ENCODE results near the gene SPANXN4. TPM values are rescaled to one million over a fixed set of nuclear protein-coding genes. Genes with fewer than 3 reads are reported as not detected.

SPANXN4 gene, protein sequence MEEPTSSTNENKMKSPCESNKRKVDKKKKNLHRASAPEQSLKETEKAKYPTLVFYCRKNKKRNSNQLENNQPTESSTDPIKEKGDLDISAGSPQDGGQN
- total RNA-seq (2014; rRNA removed; shearing (Covaris generic); ENCODE audit: low replicate concordance) = not detected in 2 replicates

DNA sequence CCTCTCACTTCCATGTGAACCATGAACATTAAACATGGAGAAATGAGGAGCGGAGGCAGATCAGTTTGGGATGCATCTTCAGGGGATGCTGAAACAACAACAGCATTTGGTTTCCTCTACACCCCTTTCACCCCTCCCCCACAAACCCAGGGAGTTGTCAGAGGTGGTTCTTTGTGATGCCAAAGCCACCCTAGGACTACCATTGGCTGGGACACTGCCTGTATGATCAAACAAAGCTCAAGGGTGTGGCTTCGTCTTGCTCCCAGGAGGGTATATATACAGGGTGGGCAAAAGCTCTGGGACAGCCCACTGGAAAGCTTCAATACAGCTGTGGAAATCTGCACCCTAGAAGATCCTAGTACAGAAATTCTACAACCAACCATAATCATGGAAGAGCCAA, at the start of gene SPANXN4:
Gene SPANXN4 (plus strand): TSS at position 301 of the 400 bp plus-strand sequence. CDS start 87 bp downstream, at position 388.
- H3K4me3 ChIP-seq = no peak within 1 kb of the TSS
- H3K27me3 ChIP-seq = no peaks in the 10 kb centered on the region
- H3K9me3 ChIP-seq = no peaks in the 10 kb centered on the region
- no peaks in the 10 kb centered on the region for H3K36me3 ChIP-seq
- no peak for DNase-seq

DNA sequence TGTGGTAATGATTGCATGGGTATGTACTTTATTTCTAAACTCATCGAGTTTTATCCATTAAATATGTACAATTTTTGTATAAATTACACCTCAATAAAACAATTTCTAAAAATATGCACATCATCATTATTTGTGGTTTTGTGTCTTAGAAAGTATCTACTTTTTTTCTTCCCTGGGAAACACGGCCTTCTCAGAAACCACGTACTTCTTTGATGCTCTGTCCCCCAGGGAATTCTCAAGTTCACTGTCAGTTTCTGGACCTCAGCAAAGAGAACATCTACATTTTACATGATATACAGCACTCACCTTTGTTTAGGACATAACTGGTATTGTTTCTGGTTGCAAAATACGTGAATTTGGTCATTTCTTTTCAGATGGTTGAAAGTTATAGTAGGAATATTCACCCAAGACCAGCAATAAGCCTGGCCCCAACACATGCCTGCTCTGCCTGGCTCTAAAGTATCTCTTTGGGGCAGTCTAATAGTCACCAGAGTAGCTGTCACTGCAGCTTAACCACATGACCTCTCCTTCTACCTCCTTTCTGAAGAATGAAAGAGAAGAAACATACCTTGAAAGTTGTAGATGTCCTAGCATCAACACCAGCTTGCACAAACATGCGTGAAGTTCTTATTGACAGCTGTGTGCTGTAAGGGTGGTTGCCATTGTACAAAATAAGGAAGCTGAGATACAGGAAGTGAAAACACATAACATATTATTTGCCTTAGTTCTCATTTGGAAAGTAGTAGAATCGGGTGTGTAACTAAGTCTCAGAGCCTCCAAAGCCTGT, 48.4 kb upstream of the SPANXN4 start:
- Histone ChIP-seq H3K4me3 (no peak overlapping the region), H3K36me3 (no peaks in the 10 kb centered on the region), H3K27me3 (no peaks in the 10 kb centered on the region), H3K9me3 (no peaks in the 10 kb centered on the region)
- DNase-seq = no peak

DNA sequence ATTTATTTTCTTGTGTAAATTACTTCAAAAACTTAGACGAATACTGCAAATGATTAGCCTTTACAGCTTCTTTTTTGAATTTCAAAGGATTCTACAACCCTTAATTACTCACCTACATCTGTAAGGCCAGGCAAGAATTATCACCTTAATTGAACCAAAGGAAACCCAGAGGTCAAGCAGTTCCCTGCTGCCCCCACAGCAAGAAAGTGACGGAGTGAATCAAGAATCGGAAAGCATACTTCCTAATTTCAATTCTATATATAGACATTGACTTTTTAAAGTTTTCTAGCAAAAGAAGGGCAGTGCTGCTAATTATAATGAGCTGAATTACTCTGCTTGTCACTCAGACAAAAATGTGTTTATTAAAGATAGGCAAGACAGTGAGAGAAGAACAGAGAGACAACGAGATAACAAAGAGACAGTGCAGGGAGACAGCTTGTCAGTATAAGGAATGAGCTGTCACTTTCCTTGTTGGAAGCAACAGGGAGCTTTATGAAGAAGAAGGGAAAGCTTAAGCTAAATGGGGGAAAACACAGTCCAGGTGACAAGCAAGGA, 47.5 kb upstream of the SPANXN4 start:
- H3K4me3 ChIP-seq = no peak overlapping the region
- no peaks in the 10 kb centered on the region for H3K27me3 ChIP-seq
- H3K9me3 ChIP-seq = no peaks in the 10 kb centered on the region
- no peak for DNase-seq
- H3K36me3 ChIP-seq = no peaks in the 10 kb centered on the region

DNA sequence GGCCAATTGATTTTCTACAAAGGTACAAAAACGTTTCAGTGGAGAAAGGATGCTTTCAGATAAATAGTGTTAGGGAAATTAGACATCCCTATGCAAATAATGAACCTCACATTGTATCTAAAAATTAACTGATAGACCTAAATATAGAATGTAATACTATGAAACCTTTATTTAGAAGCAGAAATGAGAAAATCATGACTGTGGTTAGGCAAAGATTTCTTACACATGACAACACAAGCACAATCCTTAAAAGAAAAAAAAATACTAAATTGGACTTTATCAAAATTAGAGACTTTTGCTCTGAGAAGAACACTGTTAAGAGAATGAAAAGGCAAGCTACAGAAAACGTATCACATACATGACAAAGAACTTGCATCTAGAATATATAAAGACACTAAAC, 43.0 kb upstream of the SPANXN4 start:
- Histone ChIP-seq H3K36me3 (no peaks in the 10 kb centered on the region), H3K9me3 (no peaks in the 10 kb centered on the region), H3K27me3 (no peaks in the 10 kb centered on the region), H3K4me3 (no peak overlapping the region)
- no peak for DNase-seq

DNA sequence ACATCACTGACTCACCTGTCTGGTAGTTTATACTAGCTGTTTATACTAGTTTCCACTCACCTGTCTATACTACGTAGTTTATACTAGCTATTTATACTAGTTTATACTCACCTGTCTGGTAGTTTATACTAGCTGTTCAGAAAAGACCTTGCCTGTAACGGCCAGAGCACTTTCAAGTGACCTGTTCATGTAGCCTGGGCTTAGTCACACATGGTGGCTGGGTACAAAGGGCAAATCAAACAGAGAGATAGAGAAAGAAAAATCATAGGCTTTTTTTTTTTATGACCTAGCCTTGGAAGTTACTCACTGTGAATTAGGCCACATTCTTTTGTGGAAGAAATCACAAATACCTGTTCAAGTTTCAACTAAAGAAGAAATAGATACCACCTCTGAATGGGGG, 30.7 kb upstream of the SPANXN4 start:
- no peaks in the 10 kb centered on the region for H3K36me3 ChIP-seq
- H3K9me3 ChIP-seq = no peaks in the 10 kb centered on the region
- DNase-seq = no peak
- no peaks in the 10 kb centered on the region for H3K27me3 ChIP-seq
- no peak overlapping the region for H3K4me3 ChIP-seq

DNA sequence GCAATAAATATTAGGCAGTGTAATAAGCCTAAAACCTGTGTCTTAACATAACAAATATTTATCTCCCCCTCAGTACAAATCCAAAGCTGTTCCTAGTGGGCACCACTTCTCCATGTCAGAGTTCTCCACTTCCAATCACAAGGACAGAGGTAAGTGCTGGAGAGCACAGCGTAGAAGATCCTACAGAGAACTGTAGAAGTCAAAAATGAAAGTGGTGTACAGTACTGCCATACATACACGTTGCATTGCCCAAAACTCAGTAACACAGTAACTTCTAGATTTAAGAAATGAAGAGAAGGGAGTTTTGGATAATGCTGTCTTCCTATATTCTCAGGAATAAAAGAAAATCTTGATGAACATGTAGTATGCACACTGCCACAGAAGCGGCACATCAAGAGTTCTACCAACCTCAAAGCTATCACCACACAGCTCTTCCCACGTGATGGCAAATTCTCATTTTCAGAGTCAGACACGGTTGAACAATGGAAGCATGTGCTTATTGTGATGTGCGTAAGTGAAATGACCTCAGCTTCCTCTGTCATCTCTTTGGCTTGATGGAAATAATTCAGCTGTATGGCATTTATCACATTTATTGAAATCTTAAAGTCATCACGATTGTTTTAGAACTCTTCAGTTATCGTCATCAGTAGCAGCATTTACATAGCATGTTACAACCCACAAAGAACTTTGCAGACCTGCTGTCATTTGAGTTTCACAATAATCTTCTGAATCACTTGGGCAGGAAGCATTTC, 27.1 kb upstream of the SPANXN4 start:
- H3K4me3 ChIP-seq = peak overlapping the region; percentile 24
- no peak for DNase-seq
- no peaks in the 10 kb centered on the region for H3K36me3 ChIP-seq
- no peaks in the 10 kb centered on the region for H3K9me3 ChIP-seq
- H3K27me3 ChIP-seq = no peaks in the 10 kb centered on the region

DNA sequence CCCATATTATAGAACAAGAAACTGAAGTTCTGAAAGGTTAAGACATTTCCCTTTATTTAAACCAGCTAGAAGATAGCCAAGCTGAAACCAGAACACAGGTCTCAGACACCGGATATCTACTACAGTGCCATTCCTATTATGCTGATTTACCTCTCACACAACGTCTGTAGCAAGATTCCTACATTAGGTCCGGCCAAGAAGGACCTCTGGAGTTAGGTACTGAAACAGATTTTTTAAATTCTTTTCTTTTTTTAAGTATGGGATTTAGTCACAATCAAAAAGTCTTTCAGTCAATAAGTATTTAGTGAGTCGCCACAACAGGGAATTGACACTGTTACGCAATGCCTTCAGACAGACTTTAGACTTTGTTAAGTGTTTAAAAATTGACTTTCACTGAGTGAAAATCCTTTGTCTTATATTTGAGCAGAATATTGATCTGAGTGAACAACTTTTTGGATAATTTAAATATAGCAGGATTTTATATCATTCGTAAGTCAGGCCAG, 26.5 kb upstream of the SPANXN4 start:
- H3K9me3 ChIP-seq = no peaks in the 10 kb centered on the region
- DNase-seq = no peak
- no peaks in the 10 kb centered on the region for H3K36me3 ChIP-seq
- no peak overlapping the region for H3K4me3 ChIP-seq
- no peaks in the 10 kb centered on the region for H3K27me3 ChIP-seq

DNA sequence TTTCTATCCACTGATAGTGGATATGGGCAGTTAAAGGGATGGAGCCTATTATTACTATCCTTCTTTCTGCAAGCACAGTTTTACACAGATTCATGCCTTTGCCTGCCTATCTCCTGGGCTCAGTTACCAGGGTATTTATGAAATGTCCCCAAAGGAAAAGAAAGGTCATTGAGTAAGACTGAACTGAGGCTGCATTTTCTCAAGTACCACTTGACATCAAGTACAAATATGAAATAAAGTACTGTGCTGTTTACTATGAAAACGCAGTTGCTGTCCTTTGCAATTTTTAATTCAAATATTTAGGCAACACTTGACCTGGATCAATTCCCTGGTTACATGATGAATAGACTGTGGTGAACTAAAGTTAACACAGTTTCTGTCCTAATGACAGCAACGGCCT, 23.5 kb upstream of the SPANXN4 start:
- Histone ChIP-seq H3K36me3 (no peaks in the 10 kb centered on the region), H3K27me3 (no peaks in the 10 kb centered on the region), H3K4me3 (no peak overlapping the region), H3K9me3 (no peaks in the 10 kb centered on the region)
- no peak for DNase-seq

DNA sequence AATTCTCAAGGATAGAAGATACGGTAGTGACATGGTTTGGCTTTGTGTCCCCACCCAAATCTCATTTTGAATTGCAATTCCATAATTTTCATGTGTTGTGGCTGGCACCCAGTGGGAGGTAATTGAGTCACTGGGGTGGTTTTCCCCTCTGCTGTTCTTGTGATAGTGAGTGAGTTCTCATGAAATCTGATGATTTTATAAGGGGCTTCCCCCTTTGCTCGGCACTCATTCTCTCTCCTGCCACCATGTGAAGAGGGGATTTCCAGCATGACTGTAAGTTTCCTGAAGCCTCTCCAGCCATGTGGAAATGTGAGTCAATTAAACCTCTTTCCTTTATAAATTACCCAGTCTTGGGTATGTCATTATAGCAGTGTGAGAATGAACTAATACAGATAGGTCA, 8.5 kb upstream of the SPANXN4 start:
- Histone ChIP-seq H3K4me3 (no peak overlapping the region), H3K9me3 (no peaks in the 10 kb centered on the region), H3K36me3 (no peaks in the 10 kb centered on the region), H3K27me3 (no peaks in the 10 kb centered on the region)
- no peak for DNase-seq

DNA sequence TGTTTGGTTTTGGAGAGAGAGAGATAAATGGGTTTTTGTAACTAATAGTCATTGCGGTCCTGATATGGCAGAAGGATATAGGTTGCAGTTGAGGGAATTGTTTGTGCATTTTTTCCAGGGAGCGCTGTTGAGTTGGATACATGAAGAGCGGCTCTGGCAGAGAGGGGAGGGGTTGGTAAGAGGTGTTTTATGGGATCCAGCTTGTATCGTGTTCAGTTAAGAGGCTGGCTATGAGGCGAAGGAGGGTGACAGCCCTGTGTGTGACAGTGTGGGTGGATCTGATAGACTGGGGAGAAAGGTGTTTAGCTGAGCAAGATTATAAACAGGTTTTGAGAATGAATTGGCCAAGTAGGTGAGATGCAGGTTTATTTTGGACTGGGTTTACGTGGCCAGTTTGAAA, 1.5 kb downstream of the SPANXN4 start:
- no peaks in the 10 kb centered on the region for H3K36me3 ChIP-seq
- DNase-seq = no peak
- no peaks in the 10 kb centered on the region for H3K9me3 ChIP-seq
- no peaks in the 10 kb centered on the region for H3K27me3 ChIP-seq
- H3K4me3 ChIP-seq = no peak overlapping the region

DNA sequence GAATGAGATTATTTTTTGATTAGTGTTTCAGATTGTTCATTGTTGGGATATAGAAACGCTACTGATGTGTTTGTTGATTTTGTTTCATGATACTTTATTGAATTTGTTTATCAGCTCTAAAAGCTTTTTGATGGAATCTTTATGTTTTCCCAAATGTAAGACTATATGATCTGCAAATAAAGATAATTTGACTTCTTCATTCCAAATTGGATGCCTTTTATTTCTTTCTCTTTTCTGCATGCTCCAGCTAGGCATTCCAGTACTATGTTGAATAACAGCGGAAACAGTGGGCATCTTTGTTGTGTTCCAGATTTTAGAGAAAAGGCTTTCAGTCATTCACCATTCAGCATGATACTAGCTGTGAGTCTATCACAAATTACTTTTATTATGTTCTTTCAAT, 21.8 kb downstream of the SPANXN4 start:
- H3K27me3 ChIP-seq = no peaks in the 10 kb centered on the region
- no peaks in the 10 kb centered on the region for H3K36me3 ChIP-seq
- no peak for DNase-seq
- no peak overlapping the region for H3K4me3 ChIP-seq
- H3K9me3 ChIP-seq = no peaks in the 10 kb centered on the region

DNA sequence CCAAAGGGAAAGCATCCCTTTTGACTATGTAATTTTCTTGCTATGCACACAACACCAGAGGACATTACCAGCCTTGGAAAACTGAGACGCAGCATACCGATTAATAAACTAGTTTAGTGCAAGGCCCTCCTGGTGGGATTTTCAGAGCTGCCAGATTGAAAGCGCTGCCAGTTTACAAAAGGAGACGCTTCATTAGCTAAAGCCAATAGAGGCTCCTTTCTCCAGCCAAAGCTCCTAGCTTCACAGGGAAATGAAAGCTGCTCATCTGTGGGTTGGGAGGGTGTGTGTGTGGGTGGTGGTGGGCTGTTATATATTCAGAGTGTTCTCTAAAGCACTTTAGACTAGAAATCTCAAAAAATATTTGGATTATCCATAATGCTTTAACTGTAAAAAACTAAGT, 32.4 kb downstream of the SPANXN4 start:
- DNase-seq = no peak
- Histone ChIP-seq H3K36me3 (no peaks in the 10 kb centered on the region), H3K4me3 (no peak overlapping the region), H3K9me3 (no peaks in the 10 kb centered on the region), H3K27me3 (no peaks in the 10 kb centered on the region)

DNA sequence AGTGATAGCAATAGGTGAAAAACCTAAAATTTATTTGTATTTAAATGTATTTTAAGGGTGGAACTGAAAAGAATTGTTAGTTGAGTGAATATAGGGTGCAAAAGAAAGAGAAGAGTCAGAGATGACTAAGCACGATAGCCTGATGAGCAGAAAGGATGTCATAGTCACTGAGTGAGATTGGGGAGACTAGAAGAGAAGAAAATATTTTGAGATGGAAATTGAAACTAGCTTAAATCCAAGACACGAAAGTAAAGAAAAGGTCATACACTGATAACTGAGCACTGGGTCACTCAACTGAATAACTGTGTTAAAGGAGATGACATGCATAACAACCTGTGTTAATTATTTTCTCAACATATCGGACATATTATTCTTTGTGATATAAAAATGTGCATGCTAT, 55.5 kb downstream of the SPANXN4 start:
- H3K9me3 ChIP-seq = no peaks in the 10 kb centered on the region
- H3K36me3 ChIP-seq = no peaks in the 10 kb centered on the region
- no peak for DNase-seq
- H3K27me3 ChIP-seq = no peaks in the 10 kb centered on the region
- no peak overlapping the region for H3K4me3 ChIP-seq

DNA sequence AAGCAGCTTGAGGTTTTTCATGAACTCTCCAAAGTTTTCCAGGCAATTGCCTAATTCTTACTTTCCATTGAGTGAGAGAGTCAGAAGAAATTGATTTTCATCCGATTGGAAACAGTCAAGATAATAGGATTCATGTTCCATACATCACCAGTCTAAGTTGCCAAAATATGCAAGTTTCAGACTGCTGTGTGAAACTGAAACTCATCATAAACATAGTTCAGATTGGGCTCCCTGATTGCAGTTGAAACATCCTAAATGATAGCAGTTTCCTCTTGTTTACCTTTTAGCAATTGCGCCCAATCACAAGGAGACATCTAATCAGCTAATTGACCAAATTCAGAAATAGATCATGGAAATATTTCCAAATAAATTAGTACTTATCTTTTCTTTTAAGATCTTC, 56.8 kb downstream of the SPANXN4 start:
- Histone ChIP-seq H3K4me3 (no peak overlapping the region), H3K27me3 (no peaks in the 10 kb centered on the region), H3K36me3 (no peaks in the 10 kb centered on the region), H3K9me3 (no peaks in the 10 kb centered on the region)
- no peak for DNase-seq
